ENCODE data around the gene SLC3A2. TPM values are rescaled to one million over a fixed set of nuclear protein-coding genes. Genes with fewer than 3 reads are reported as not detected.
"Not testable (repeated sequence)": the region's sequence is repeated elsewhere in the genome, so short reads cannot be mapped to it uniquely, and the experiment has no call there.

The SLC3A2 gene
- total and polyA plus RNA-seq, 2 donors (not counting 3 experiments of a cell fraction or from before 2014, with no cell fraction given), result 208 to 337 TPM

- POLR2A ChIA-PET, result interaction anchor here (0.5 to 9.3 kb wide), 4 partner anchors 18 to 164 kb away, joined by 3 to 186 read pairs (median 8); partner anchors contain the start of gene WDR74
- intact Hi-C loops (cut with micrococcal nuclease), result no loop called here
Measured at GRCh38 chr11:62858201-62858600, 22.5 kb upstream of the SLC3A2 start.

GRCh38 chr11:62859281-62859703, 21.4 kb upstream of the SLC3A2 start:
- H3K79me2 ChIP-seq (ENCODE audit: control insufficient read depth, insufficient read depth, low read length), result peaks cover 49% of the 10 kb centered on the region
- BruUV-seq (replicated peaks); POLR2A ChIA-PET; CTCF ChIA-PET; H3K27ac ChIP-seq (ENCODE audit: insufficient read depth, low read depth, low read length); DNase-seq (ENCODE audit: low read depth, low spot score); intact Hi-C loops (cut with micrococcal nuclease); H4K20me1 ChIP-seq (replicated peaks; ENCODE audit: control insufficient read depth, extremely low read depth, insufficient read depth, low read length); H3K4me1 ChIP-seq (ENCODE audit: control insufficient read depth, extremely low read depth, insufficient read depth, low read length); H3K36me3 ChIP-seq (ENCODE audit: control insufficient read depth in 2 of 2, extremely low read depth in 1 of 2, insufficient read depth in 2 of 2, low read length in 2 of 2); FAIRE-seq; H3K9me1 ChIP-seq (replicated peaks; ENCODE audit: control insufficient read depth, extremely low read depth, insufficient read depth, low read length); H3K4me2 ChIP-seq (ENCODE audit: insufficient read depth, low read length); H3K9ac ChIP-seq (replicated peaks; ENCODE audit: extremely low read depth, insufficient read depth, low read length); H3K9me3 ChIP-seq (replicated peaks; ENCODE audit: control insufficient read depth, insufficient read depth, low read length); dilution Hi-C loops (cut with MboI; ENCODE audit: extremely low pct_ligation_motif_present, low sequenced_read_pairs); H3K4me3 ChIP-seq (replicated peaks in 1 of 3; ENCODE audit: insufficient read depth in 1 of 3, low read depth in 1 of 3, low read length in 3 of 3); H3K27me3 ChIP-seq (ENCODE audit: control insufficient read depth in 2 of 2, insufficient read depth in 2 of 2, low read length in 2 of 2); H2AFZ ChIP-seq (ENCODE audit: low read depth, low read length): not testable (repeated sequence)

More at GRCh38 chr11:62858201-62858600, 22.5 kb upstream of the SLC3A2 start:
- TF ChIP-seq JUN (IDR thresholded peaks at IDR 0.05; ENCODE audit: borderline replicate concordance, insufficient read depth, insufficient read length, low read depth) (no peak), FOS (IDR thresholded peaks at IDR 0.05; ENCODE audit: borderline replicate concordance, insufficient read depth, low read length) (no peak), GATA2 (IDR thresholded peaks at IDR 0.05; ENCODE audit: insufficient read depth, insufficient read length, low read depth, low read length) (no peak), POLR2AphosphoS5 (IDR thresholded peaks at IDR 0.05; ENCODE audit: insufficient read depth, low read depth, low read length) (no peak), MYC (IDR thresholded peaks at IDR 0.05; ENCODE audit: low read depth, low read length) (no peak), EZH2 (IDR thresholded peaks at IDR 0.05; ENCODE audit: borderline replicate concordance, low read depth, low read length, severe bottlenecking) (no peak), POLR2A (IDR thresholded peaks at IDR 0.05; ENCODE audit: low read depth, low read length) (no peak)
- TF ChIP-seq, protein P1, sequence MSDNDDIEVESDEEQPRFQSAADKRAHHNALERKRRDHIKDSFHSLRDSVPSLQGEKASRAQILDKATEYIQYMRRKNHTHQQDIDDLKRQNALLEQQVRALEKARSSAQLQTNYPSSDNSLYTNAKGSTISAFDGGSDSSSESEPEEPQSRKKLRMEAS (IDR thresholded peaks at IDR 0.05; ENCODE audit: insufficient read depth, insufficient read length), result no peak
- TF ChIP-seq, protein P2, sequence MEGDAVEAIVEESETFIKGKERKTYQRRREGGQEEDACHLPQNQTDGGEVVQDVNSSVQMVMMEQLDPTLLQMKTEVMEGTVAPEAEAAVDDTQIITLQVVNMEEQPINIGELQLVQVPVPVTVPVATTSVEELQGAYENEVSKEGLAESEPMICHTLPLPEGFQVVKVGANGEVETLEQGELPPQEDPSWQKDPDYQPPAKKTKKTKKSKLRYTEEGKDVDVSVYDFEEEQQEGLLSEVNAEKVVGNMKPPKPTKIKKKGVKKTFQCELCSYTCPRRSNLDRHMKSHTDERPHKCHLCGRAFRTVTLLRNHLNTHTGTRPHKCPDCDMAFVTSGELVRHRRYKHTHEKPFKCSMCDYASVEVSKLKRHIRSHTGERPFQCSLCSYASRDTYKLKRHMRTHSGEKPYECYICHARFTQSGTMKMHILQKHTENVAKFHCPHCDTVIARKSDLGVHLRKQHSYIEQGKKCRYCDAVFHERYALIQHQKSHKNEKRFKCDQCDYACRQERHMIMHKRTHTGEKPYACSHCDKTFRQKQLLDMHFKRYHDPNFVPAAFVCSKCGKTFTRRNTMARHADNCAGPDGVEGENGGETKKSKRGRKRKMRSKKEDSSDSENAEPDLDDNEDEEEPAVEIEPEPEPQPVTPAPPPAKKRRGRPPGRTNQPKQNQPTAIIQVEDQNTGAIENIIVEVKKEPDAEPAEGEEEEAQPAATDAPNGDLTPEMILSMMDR (IDR thresholded peaks at IDR 0.05; ENCODE audit: extremely low read depth in 1 of 2, insufficient read depth in 1 of 2, low read depth in 1 of 2, low read length in 2 of 2), result no peak
- Histone ChIP-seq H3K4me2 (ENCODE audit: insufficient read depth, low read length) (peak overlapping the region; percentile 71), H4K20me1 (replicated peaks; ENCODE audit: control insufficient read depth, extremely low read depth, insufficient read depth, low read length) (peaks cover 10% of the 10 kb centered on the region), H3K4me3 (replicated peaks in 1 of 3; ENCODE audit: insufficient read depth in 1 of 3, low read depth in 1 of 3, low read length in 3 of 3) (peak overlapping the region in 1 of 3 experiments; percentile 6), H3K36me3 (ENCODE audit: control insufficient read depth in 2 of 2, extremely low read depth in 1 of 2, insufficient read depth in 2 of 2, low read length in 2 of 2) (peaks cover 6 to 16% of the 10 kb centered on the region in 2 experiments), H2AFZ (ENCODE audit: low read depth, low read length) (no peak overlapping the region), H3K9me1 (replicated peaks; ENCODE audit: control insufficient read depth, extremely low read depth, insufficient read depth, low read length) (no peaks in the 10 kb centered on the region), H3K4me1 (ENCODE audit: control insufficient read depth, extremely low read depth, insufficient read depth, low read length) (peaks cover 19% of the 10 kb centered on the region), H3K27ac (ENCODE audit: insufficient read depth, low read depth, low read length) (no peak overlapping the region), H3K9me3 (replicated peaks; ENCODE audit: control insufficient read depth, insufficient read depth, low read length) (no peaks in the 10 kb centered on the region), H3K79me2 (ENCODE audit: control insufficient read depth, insufficient read depth, low read length) (peaks cover 55% of the 10 kb centered on the region), H3K9ac (replicated peaks; ENCODE audit: extremely low read depth, insufficient read depth, low read length) (no peak overlapping the region), H3K27me3 (ENCODE audit: control insufficient read depth in 2 of 2, insufficient read depth in 2 of 2, low read length in 2 of 2) (no peaks in the 10 kb centered on the region)
- BruUV-seq (replicated peaks), result no TSS peak
- CTCF ChIA-PET, result interaction anchor here (1.3 to 3.3 kb wide), 2 partner anchors 23 to 72 kb away, joined by 12 to 20 read pairs; partner anchors contain the start of gene SLC3A2
- DNase-seq (ENCODE audit: low read depth, low spot score) (no peak), FAIRE-seq (no peak)
- dilution Hi-C loops (cut with MboI; ENCODE audit: extremely low pct_ligation_motif_present, low sequenced_read_pairs), result no loop called here

Data from endothelial cell of umbilical vein (primary cell).